ENCODE results near the gene RSKR.
"Not testable (repeated sequence)": the region's sequence is repeated elsewhere in the genome, so short reads cannot be mapped to it uniquely, and the experiment has no call there.

Gene RSKR

GRCh38 chr17:28613931-28614381 lies at the start of gene RSKR:
TSS of gene RSKR (minus strand) at chr17:28614185. CDS start at chr17:28614161, 24 bp downstream.
- peak; percentile 79 for DNase-seq (ENCODE audit: low spot score)

- DNase-seq (ENCODE audit: low spot score), result no peak
Observed at GRCh38 chr17:28663723-28664122, 49.7 kb upstream of the RSKR start.

- DNase-seq (ENCODE audit: low spot score), result no peak
Observed at GRCh38 chr17:28662527-28662829, 48.5 kb upstream of the RSKR start.

- peak; percentile 93 for DNase-seq (ENCODE audit: low spot score)
Observed at GRCh38 chr17:28661635-28662526, 47.9 kb upstream of the RSKR start, which contains the start of the genes SDF2 and SUPT6H. TSS of gene SDF2 (minus strand) at chr17:28661906. CDS start at chr17:28661876, 30 bp downstream. TSS of gene SUPT6H (plus strand) at chr17:28662205. CDS start at chr17:28673402, 11,197 bp downstream.

- DNase-seq (ENCODE audit: low spot score), result not testable (repeated sequence)
Observed at GRCh38 chr17:28659497-28659881, 45.5 kb upstream of the RSKR start.

GRCh38 chr17:28658766-28659496 lies 44.9 kb upstream of the RSKR start:
- not testable (repeated sequence) for DNase-seq (ENCODE audit: low spot score)

GRCh38 chr17:28658342-28658741 lies 44.4 kb upstream of the RSKR start:
- DNase-seq (ENCODE audit: low spot score), result not testable (repeated sequence)

- DNase-seq (ENCODE audit: low spot score), result no peak
Observed at GRCh38 chr17:28657756-28658155, 43.8 kb upstream of the RSKR start.

- DNase-seq (ENCODE audit: low spot score), result no peak
Observed at GRCh38 chr17:28655160-28655559, 41.2 kb upstream of the RSKR start.

GRCh38 chr17:28648698-28649097 lies 34.7 kb upstream of the RSKR start:
- no peak for DNase-seq (ENCODE audit: low spot score)

GRCh38 chr17:28646039-28646754 lies 32.2 kb upstream of the RSKR start:
- no peak for DNase-seq (ENCODE audit: low spot score)

GRCh38 chr17:28645576-28645939 lies 31.6 kb upstream of the RSKR start:
- no peak for DNase-seq (ENCODE audit: low spot score)

- peak; percentile 96 for DNase-seq (ENCODE audit: low spot score)
Observed at GRCh38 chr17:28644787-28645575, 31.0 kb upstream of the RSKR start, which contains the start of gene BLTP2. TSS of gene BLTP2 (minus strand) at chr17:28645158. CDS start at chr17:28645056, 102 bp downstream.

- DNase-seq (ENCODE audit: low spot score), result no peak
Observed at GRCh38 chr17:28643983-28644786, 30.2 kb upstream of the RSKR start.

GRCh38 chr17:28641579-28641978 lies 27.6 kb upstream of the RSKR start:
- no peak for DNase-seq (ENCODE audit: low spot score)

GRCh38 chr17:28635506-28635905 lies 21.5 kb upstream of the RSKR start:
- DNase-seq (ENCODE audit: low spot score), result no peak

GRCh38 chr17:28634206-28634865 lies 20.4 kb upstream of the RSKR start:
- DNase-seq (ENCODE audit: low spot score), result no peak

GRCh38 chr17:28626818-28627217 lies 12.8 kb upstream of the RSKR start:
- DNase-seq (ENCODE audit: low spot score), result no peak

GRCh38 chr17:28624148-28624547 lies 10.2 kb upstream of the RSKR start:
- no peak for DNase-seq (ENCODE audit: low spot score)

- no peak for DNase-seq (ENCODE audit: low spot score)
Observed at GRCh38 chr17:28623696-28624095, 9.7 kb upstream of the RSKR start.
